Posterior cingulate gyrus (tissue), 11 donors: ENCODE measurements around the gene ENDOU.
A peak's percentile ranks its signal among the peaks of the same experiment; 100 is the strongest.
"Not testable (repeated sequence)": the region's sequence is repeated elsewhere in the genome, so short reads cannot be mapped to it uniquely, and the experiment has no call there.

Experiments used
- DNase-seq, 10 donors: peaks; one replicate each; pipeline versions ENCODE4 v3.0.0 to v3.0.0-alpha.2; 2020 to 2021; ENCODE audit warnings: mixed read lengths in 3 of 10
- intact Hi-C: fragments of 100-400 bp; cut with DNase I; formaldehyde crosslinking; loops from one replicate; pipeline ENCODE4 v1.15.1; 2023

The ENDOU gene

GRCh38 chr12:47705566-47706425 lies 19.5 kb downstream of the ENDOU start, which contains the start of gene RPAP3:
Gene RPAP3, minus strand, starts transcription at chr12:47706030. Its CDS starts 3,190 bp downstream, at chr12:47702840.
- intact Hi-C loops = no loop called here
- DNase-seq = peak; percentile 91 to 99 (median 94)

GRCh38 chr12:47705229-47705565 lies 20.1 kb downstream of the ENDOU start:
- intact Hi-C loops = no loop called here
- DNase-seq = no peak

- intact Hi-C loops = no loop called here
- no peak for DNase-seq
Observed at GRCh38 chr12:47704719-47705118, 20.6 kb downstream of the ENDOU start.

GRCh38 chr12:47700263-47700662 lies 25.0 kb downstream of the ENDOU start:
- intact Hi-C loops = no loop called here
- no peak for DNase-seq

GRCh38 chr12:47698631-47699030 lies 26.7 kb downstream of the ENDOU start:
- intact Hi-C loops = no loop called here
- no peak for DNase-seq

GRCh38 chr12:47698055-47698454 lies 27.2 kb downstream of the ENDOU start:
- intact Hi-C loops = no loop called here
- DNase-seq = no peak

GRCh38 chr12:47689215-47689614 lies 36.1 kb downstream of the ENDOU start:
- no peak for DNase-seq
- intact Hi-C loops = no loop called here

GRCh38 chr12:47687636-47688035 lies 37.7 kb downstream of the ENDOU start:
- intact Hi-C loops = loop anchor here (2.0 kb wide), 1 partner anchor 655 kb away; no protein-coding TSS in a partner anchor
- no peak for DNase-seq

- intact Hi-C loops = loop anchor here (1.0 to 2.0 kb wide), 2 partner anchors 35 to 654 kb away; no protein-coding TSS in a partner anchor
- no peak for DNase-seq
Observed at GRCh38 chr12:47686645-47687240, 38.5 kb downstream of the ENDOU start.

GRCh38 chr12:47679785-47680184 lies 45.5 kb downstream of the ENDOU start:
- intact Hi-C loops = no loop called here
- no peak for DNase-seq

- intact Hi-C loops = no loop called here
- no peak for DNase-seq
Observed at GRCh38 chr12:47672068-47672467, 53.2 kb downstream of the ENDOU start.

GRCh38 chr12:47667935-47668334 lies 57.4 kb downstream of the ENDOU start:
- DNase-seq, intact Hi-C loops: not testable (repeated sequence)
